Measurements from ENCODE around the gene NDUFAF2. TPM values are rescaled to one million over a fixed set of nuclear protein-coding genes. Genes with fewer than 3 reads are reported as not detected.
"Not testable (repeated sequence)": the region's sequence is repeated elsewhere in the genome, so short reads cannot be mapped to it uniquely, and the experiment has no call there.

The NDUFAF2 gene
- total RNA-seq, 3 donors from 2014 or later: 12.8 to 29.9 (median 19.5) TPM

DNA sequence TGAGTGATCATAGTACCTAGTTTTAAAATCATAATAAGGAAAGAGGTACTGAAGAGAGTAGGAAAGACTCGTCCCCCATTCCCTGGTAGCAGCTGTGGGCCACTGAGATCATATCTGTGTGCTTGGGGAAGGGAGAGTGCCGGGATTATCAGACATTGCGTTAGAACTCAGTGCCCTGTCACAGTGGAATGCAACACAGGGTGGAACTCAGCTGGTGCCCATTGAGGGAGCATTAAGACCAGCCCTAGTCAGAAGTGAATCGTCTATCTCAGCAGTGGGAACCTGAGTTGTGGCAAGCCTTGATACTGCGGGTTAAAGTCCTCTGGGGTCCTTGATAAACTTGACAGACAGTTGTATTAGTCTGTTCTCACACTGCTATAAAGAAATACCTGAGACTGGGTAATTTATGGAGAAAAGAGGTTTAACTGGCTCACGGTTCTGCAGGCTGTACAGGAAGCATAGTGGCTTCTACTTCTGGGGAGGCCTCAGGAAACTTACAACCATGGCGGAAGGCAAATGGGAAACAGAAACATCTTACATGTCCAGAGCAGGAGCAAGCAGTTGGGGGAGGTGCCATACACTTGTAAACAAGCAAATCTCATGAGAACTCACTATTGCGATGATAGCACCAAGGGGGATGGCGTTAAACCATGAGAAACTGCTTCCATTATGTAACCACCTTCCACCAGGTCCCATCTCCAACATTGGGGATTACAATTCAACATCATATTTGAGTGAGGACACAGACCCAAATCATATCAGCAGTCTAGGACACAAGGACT lies 33.1 kb downstream of the NDUFAF2 start:
- ATAC-seq (no peak), DNase-seq (no peak)
- intact Hi-C loops (cut with DNase I, micrococcal nuclease): no loop called here
- no peak overlapping the region for H3K4me3 ChIP-seq
- peaks cover 5% of the 10 kb centered on the region for H3K9me3 ChIP-seq
- H3K36me3 ChIP-seq (ENCODE audit: low read depth): no peaks in the 10 kb centered on the region
- TF ChIP-seq, protein P1, sequence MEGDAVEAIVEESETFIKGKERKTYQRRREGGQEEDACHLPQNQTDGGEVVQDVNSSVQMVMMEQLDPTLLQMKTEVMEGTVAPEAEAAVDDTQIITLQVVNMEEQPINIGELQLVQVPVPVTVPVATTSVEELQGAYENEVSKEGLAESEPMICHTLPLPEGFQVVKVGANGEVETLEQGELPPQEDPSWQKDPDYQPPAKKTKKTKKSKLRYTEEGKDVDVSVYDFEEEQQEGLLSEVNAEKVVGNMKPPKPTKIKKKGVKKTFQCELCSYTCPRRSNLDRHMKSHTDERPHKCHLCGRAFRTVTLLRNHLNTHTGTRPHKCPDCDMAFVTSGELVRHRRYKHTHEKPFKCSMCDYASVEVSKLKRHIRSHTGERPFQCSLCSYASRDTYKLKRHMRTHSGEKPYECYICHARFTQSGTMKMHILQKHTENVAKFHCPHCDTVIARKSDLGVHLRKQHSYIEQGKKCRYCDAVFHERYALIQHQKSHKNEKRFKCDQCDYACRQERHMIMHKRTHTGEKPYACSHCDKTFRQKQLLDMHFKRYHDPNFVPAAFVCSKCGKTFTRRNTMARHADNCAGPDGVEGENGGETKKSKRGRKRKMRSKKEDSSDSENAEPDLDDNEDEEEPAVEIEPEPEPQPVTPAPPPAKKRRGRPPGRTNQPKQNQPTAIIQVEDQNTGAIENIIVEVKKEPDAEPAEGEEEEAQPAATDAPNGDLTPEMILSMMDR (IDR thresholded peaks at IDR 0.05): no peak
- no peaks in the 10 kb centered on the region for H3K4me1 ChIP-seq (ENCODE audit: low read depth)

DNA sequence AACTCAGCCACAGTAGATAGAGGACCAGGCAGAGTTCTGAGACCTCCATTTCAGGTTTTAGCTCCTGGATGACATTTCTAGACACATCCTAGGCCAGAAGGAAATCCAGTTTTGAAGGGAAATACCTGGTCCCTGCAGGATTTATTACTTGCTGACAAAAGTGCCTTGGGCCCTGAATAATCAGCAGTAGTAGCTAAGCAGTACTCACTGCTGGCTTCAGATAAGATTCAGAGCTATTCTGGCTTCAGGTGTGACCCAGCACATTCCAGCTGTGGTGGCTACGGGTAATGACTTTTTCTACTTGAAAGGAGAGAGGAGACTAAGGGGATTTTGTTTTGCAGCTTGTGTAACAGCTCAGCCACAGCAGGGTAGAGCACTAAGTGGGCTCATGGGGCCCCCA lies 34.0 kb downstream of the NDUFAF2 start:
- DNase-seq (no peak), ATAC-seq (no peak)
- Histone ChIP-seq H3K4me3 (no peak overlapping the region), H3K36me3 (ENCODE audit: low read depth) (no peaks in the 10 kb centered on the region), H3K4me1 (ENCODE audit: low read depth) (no peaks in the 10 kb centered on the region), H3K9me3 (peaks cover 5% of the 10 kb centered on the region)
- intact Hi-C loops (cut with DNase I, micrococcal nuclease): no loop called here
- TF ChIP-seq, protein P1 (IDR thresholded peaks at IDR 0.05): no peak

DNA sequence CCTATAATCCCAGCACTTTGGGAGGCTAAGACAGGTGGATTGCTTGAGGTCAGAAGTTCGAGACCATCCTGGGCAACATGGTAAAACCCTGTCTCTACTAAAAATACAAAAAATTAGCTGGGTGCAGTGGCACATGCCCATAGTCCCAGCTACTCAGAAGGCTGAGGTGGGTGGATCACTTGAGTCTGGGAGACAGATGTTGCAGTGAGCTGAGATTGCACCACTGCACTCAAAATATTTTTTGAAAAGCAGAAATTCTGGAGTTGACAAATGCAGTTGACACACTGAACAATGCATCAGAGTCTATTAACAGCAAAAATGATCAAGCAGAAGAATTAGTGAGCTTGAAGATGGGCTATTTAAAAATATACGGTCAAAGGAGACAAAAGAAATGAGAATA lies 35.5 kb downstream of the NDUFAF2 start:
- Histone ChIP-seq H3K36me3 (ENCODE audit: low read depth) (no peaks in the 10 kb centered on the region), H3K4me1 (ENCODE audit: low read depth) (no peaks in the 10 kb centered on the region), H3K4me3 (no peak overlapping the region), H3K9me3 (peaks cover 5% of the 10 kb centered on the region)
- DNase-seq (no peak), ATAC-seq (no peak)
- intact Hi-C loops (cut with DNase I, micrococcal nuclease): no loop called here
- TF ChIP-seq, protein P1 (IDR thresholded peaks at IDR 0.05): no peak

DNA sequence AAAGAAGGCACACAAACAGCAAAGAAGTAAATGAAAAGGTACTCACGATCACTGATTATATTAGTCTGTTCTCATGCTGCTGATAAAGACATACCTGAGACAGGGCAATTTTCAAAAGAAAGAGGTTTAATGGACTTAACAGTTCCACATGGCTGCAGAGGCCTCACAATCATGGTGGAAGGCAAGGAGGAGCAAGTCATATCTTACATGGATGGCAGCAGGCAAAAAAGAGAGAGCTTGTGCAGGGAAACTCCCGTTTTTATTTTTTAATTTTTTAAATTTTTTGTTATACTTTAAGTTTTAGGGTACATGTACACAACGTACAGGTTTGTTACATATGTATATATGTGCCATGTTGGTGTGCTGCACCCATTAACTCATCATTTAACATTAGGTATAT lies 37.1 kb downstream of the NDUFAF2 start:
- H3K4me3 ChIP-seq; ATAC-seq; H3K36me3 ChIP-seq (ENCODE audit: low read depth); H3K4me1 ChIP-seq (ENCODE audit: low read depth); DNase-seq; H3K9me3 ChIP-seq; intact Hi-C loops (cut with DNase I, micrococcal nuclease): not testable (repeated sequence)

DNA sequence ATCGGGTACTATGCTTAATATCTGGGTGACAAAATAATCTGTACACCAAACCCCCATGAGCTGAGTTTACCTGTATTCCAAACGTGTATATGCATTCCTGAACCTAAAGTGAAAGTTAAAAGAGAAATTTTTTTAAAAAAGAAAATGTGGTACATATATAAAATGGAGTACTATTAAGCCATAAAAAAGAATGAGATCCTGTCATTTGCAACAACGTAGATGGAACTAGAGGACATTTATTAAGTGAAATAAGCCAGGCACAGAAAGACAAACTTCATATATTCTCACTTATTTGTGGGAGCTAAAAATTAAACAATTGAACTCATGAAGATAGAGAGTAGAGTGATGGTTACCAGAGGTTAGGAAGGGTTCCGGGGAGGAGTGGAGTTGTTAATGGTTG lies 44.8 kb downstream of the NDUFAF2 start:
- H3K4me3 ChIP-seq: no peak overlapping the region
- TF ChIP-seq, protein P1 (IDR thresholded peaks at IDR 0.05): no peak
- H3K4me1 ChIP-seq (ENCODE audit: low read depth): no peaks in the 10 kb centered on the region
- no peaks in the 10 kb centered on the region for H3K36me3 ChIP-seq (ENCODE audit: low read depth)
- intact Hi-C loops (cut with DNase I, micrococcal nuclease): no loop called here
- DNase-seq (no peak), ATAC-seq (no peak)
- H3K9me3 ChIP-seq: peaks cover 9% of the 10 kb centered on the region

DNA sequence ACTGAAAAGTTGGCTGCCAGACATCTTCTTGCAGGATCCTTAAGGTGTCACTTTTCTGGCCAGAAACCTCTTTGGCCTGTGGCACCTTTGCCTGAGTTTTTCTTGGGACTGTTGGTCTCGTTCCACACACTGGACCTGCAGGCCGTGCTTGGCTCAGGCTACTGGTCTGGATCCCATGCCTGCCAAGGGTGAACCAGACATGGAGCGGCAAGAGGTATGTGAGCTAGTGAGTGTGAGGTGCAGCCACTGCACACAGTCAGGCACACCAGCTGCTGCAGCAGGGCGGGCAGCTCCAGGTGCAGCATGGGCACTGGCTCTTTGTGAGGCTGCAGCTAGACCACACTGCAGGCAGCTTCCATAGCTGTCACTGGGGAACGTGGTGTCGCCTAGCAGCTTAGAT lies 47.9 kb downstream of the NDUFAF2 start:
- ATAC-seq: no peak
- intact Hi-C loops (cut with DNase I, micrococcal nuclease): no loop called here
- no peak for DNase-seq

More for the DNA sequence above, 47.9 kb downstream of the NDUFAF2 start:
- H3K36me3 ChIP-seq (ENCODE audit: low read depth): no peaks in the 10 kb centered on the region
- no peaks in the 10 kb centered on the region for H3K4me1 ChIP-seq (ENCODE audit: low read depth)
- TF ChIP-seq, protein P1 (IDR thresholded peaks at IDR 0.05): no peak
- no peak overlapping the region for H3K4me3 ChIP-seq
- peaks cover 9% of the 10 kb centered on the region for H3K9me3 ChIP-seq
